WTC11 (cell line): ENCODE measurements around the gene MACROD2. TPM values are rescaled to one million over a fixed set of nuclear protein-coding genes. Genes with fewer than 3 reads are reported as not detected.

ENCODE experiments used
- ATAC-seq: fragments of 200-7000 bp; cut with Tn5 transposase; 2 replicates; pipeline ENCODE4 v1.10.0; 2021; ENCODE audit warnings: mild to moderate bottlenecking, moderate library complexity
- CTCF ChIA-PET: fragments of 300-600 bp; sonication (Branson Sonifier 250); formaldehyde crosslinking; loops from one replicate; lab custom pipeline; 2021; ENCODE audit warnings: antibody characterized with exemption; lab: Charles Lee
- POLR2A ChIA-PET: fragments of 350-600 bp; sonication (Branson Sonifier 250); formaldehyde crosslinking; loops from one replicate; lab custom pipeline; 2021; ENCODE audit warnings: antibody characterized with exemption; lab: Charles Lee
- DNase-seq: peaks from one replicate; pipeline ENCODE4 v3.0.0; 2021; ENCODE audit warnings: low spot score
- H3K27ac Mint-ChIP-seq: 2 replicates; pipeline ENCODE4 v1.8.0; 2021; ENCODE audit warnings: mixed read lengths
- H3K27me3 Mint-ChIP-seq: 2 replicates; pipeline ENCODE4 v1.8.0; 2021; ENCODE audit warnings: low read depth, mild to moderate bottlenecking, moderate library complexity, mixed read lengths
- H3K36me3 Mint-ChIP-seq: 2 replicates; pipeline ENCODE4 v1.8.0; 2021; ENCODE audit warnings: mixed read lengths
- H3K4me1 Mint-ChIP-seq: 2 replicates; pipeline ENCODE4 v1.8.0; 2022; ENCODE audit warnings: mixed read lengths
- H3K4me3 Mint-ChIP-seq: 2 replicates; pipeline ENCODE4 v1.8.0; 2021; ENCODE audit warnings: mild to moderate bottlenecking, moderate library complexity, mixed read lengths
- H3K9me3 Mint-ChIP-seq: 2 replicates; pipeline ENCODE4 v1.8.0; 2021; ENCODE audit warnings: mixed read lengths
- E2F5 ChIP-seq: sonication (generic); formaldehyde crosslinking; IDR thresholded peaks from 2 replicates; pipeline ENCODE4 v1.8.1; 2022; ENCODE audit warnings: mild to moderate bottlenecking, moderate library complexity, missing genetic modification reagents
- ELF4 ChIP-seq: sonication (generic); formaldehyde crosslinking; IDR thresholded peaks from 2 replicates; pipeline ENCODE4 v1.8.1; 2022; ENCODE audit warnings: low read depth, mild to moderate bottlenecking, moderate library complexity, missing genetic modification reagents
- EMX1 ChIP-seq: fragments of 250-450 bp; sonication (Bioruptor Pico); IDR thresholded peaks from 2 replicates; pipeline ENCODE4 v1.8.0; 2021; ENCODE audit warnings: mild to moderate bottlenecking
- FOXP1 ChIP-seq: sonication (generic); formaldehyde crosslinking; IDR thresholded peaks from 2 replicates; pipeline ENCODE4 v1.8.0; 2022; ENCODE audit warnings: missing genetic modification reagents, mild to moderate bottlenecking, moderate library complexity, borderline replicate concordance
- GABPB1 ChIP-seq: sonication (generic); formaldehyde crosslinking; IDR thresholded peaks from 2 replicates; pipeline ENCODE4 v1.8.1; 2023; ENCODE audit warnings: mild to moderate bottlenecking, missing genetic modification reagents
- GTF2I ChIP-seq: fragments of 250-450 bp; sonication (Bioruptor Pico); conservative IDR thresholded peaks from 2 replicates; pipeline ENCODE4 v1.4.0; 2021; ENCODE audit warnings: mild to moderate bottlenecking
- IRF1 ChIP-seq: sonication (generic); formaldehyde crosslinking; IDR thresholded peaks from 2 replicates; pipeline ENCODE4 v1.8.0; 2023; ENCODE audit warnings: missing genetic modification reagents
- JAZF1 ChIP-seq: fragments of 250-450 bp; sonication (Bioruptor Pico); IDR thresholded peaks from 2 replicates; pipeline ENCODE4 v1.9.0; 2021; ENCODE audit warnings: moderate library complexity, mild to moderate bottlenecking, inconsistent platforms
- RORB ChIP-seq: fragments of 250-450 bp; sonication (Bioruptor Pico); IDR thresholded peaks from 2 replicates; pipeline ENCODE4 v1.9.0; 2021; ENCODE audit warnings: mild to moderate bottlenecking
- SMAD4 ChIP-seq: sonication (generic); formaldehyde crosslinking; IDR thresholded peaks from 2 replicates; pipeline ENCODE4 v1.8.0; 2022; ENCODE audit warnings: mild to moderate bottlenecking, missing genetic modification reagents
- TCF7 ChIP-seq: sonication (generic); formaldehyde crosslinking; IDR thresholded peaks from 2 replicates; pipeline ENCODE4 v1.8.0; 2022; ENCODE audit warnings: mild to moderate bottlenecking, low read depth, missing genetic modification reagents, moderate library complexity
- ZNF263 ChIP-seq: sonication (generic); formaldehyde crosslinking; IDR thresholded peaks from 2 replicates; pipeline ENCODE4 v1.8.1; 2022; ENCODE audit warnings: low read depth, mild to moderate bottlenecking, moderate library complexity, missing genetic modification reagents
- ZSCAN18 ChIP-seq: fragments of 250-450 bp; sonication (Bioruptor Pico); IDR thresholded peaks from 2 replicates; pipeline ENCODE4 v2.1.2; 2022; ENCODE audit warnings: mild to moderate bottlenecking, moderate library complexity
- total RNA-seq: library from RNA; stranded (reverse); gene quantifications from 3 replicates; pipeline ENCODE4 v1.2.3, GENCODE V29; 2021
- TF ChIP-seq, protein P1 (sequence below): sonication (generic); formaldehyde crosslinking; IDR thresholded peaks from 2 replicates; pipeline ENCODE4 v1.8.0; 2023; ENCODE audit warnings: mild to moderate bottlenecking, missing genetic modification reagents
- TF ChIP-seq, protein P2 (sequence below): sonication (generic); formaldehyde crosslinking; IDR thresholded peaks from 2 replicates; pipeline ENCODE4 v1.8.0; 2022; ENCODE audit warnings: missing genetic modification reagents

The MACROD2 gene
- total RNA-seq, 1 experiment from 2014 or later, result 4.1 TPM

DNA sequence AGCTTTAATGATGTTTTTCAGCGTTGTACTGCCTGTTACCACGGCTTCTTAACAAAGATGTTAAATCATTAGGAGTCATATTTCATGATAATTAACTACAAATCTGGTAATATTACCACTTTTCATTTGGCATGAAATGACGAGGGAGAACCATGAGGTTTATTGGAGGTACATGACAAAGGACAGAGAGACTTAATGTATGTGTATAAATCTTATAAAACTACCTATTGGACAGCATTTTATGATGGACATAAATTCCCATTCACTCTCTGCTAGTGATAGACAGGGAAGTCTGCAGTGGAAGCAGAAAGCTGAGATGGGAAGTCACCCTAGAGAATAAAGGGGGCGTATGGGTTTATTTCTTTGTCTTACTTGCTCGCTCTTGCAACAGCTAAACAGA, 1292.0 kb downstream of the MACROD2 start:
- peaks cover 10% of the 10 kb centered on the region for H3K9me3 Mint-ChIP-seq
- POLR2A ChIA-PET, result no interaction called here
- no peak for DNase-seq
- TF ChIP-seq ZNF263 (no peak), TCF7 (CRISPR knock-in tag) (no peak), ELF4 (CRISPR knock-in tag) (no peak)
- TF ChIP-seq, all 79 proteins: peak for 0
- Mint-ChIP-seq H3K4me3 (no peak overlapping the region), H3K27ac (no peak overlapping the region), H3K36me3 (peaks cover 3% of the 10 kb centered on the region), H3K4me1 (peaks cover 19% of the 10 kb centered on the region), H3K27me3 (no peaks in the 10 kb centered on the region)
- no peak for ATAC-seq
- CTCF ChIA-PET, result no interaction called here

DNA sequence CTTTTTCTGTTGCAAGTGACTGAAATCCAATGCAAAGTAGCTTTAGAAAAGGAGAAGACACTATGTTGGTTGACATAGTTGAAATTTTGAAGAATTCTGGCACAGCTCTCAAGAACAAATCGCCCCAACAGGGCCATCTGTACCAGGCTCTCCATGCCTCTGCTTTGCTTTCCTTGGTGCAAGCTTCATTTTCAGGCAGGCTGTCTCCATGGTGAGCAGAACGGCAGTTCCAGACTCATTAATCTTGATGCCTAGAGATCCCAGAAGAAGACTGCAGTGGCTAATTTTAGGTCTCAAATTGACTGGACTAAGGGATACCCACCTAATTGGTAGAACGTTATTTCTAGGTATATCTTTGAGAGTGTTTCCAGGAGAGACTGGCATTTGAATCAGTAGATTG, 1292.8 kb downstream of the MACROD2 start:
- ATAC-seq (no peak), DNase-seq (no peak)
- Mint-ChIP-seq H3K4me1 (peaks cover 16% of the 10 kb centered on the region), H3K36me3 (no peaks in the 10 kb centered on the region), H3K27me3 (no peaks in the 10 kb centered on the region), H3K27ac (no peak overlapping the region), H3K9me3 (peaks cover 3% of the 10 kb centered on the region), H3K4me3 (no peak overlapping the region)
- CTCF ChIA-PET, result no interaction called here
- TF ChIP-seq ZSCAN18 (CRISPR knock-in tag), result no peak
- no peak for TF ChIP-seq JAZF1 (CRISPR knock-in tag)
- TF ChIP-seq, protein P1, sequence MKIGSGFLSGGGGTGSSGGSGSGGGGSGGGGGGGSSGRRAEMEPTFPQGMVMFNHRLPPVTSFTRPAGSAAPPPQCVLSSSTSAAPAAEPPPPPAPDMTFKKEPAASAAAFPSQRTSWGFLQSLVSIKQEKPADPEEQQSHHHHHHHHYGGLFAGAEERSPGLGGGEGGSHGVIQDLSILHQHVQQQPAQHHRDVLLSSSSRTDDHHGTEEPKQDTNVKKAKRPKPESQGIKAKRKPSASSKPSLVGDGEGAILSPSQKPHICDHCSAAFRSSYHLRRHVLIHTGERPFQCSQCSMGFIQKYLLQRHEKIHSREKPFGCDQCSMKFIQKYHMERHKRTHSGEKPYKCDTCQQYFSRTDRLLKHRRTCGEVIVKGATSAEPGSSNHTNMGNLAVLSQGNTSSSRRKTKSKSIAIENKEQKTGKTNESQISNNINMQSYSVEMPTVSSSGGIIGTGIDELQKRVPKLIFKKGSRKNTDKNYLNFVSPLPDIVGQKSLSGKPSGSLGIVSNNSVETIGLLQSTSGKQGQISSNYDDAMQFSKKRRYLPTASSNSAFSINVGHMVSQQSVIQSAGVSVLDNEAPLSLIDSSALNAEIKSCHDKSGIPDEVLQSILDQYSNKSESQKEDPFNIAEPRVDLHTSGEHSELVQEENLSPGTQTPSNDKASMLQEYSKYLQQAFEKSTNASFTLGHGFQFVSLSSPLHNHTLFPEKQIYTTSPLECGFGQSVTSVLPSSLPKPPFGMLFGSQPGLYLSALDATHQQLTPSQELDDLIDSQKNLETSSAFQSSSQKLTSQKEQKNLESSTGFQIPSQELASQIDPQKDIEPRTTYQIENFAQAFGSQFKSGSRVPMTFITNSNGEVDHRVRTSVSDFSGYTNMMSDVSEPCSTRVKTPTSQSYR (CRISPR knock-in tag), result no peak
- no peak for TF ChIP-seq SMAD4 (CRISPR knock-in tag)
- no peak for TF ChIP-seq FOXP1 (CRISPR knock-in tag)
- no peak for TF ChIP-seq GABPB1 (CRISPR knock-in tag)
- no peak for TF ChIP-seq GTF2I (CRISPR knock-in tag)
- no peak for TF ChIP-seq IRF1 (CRISPR knock-in tag)
- TF ChIP-seq, protein P2, sequence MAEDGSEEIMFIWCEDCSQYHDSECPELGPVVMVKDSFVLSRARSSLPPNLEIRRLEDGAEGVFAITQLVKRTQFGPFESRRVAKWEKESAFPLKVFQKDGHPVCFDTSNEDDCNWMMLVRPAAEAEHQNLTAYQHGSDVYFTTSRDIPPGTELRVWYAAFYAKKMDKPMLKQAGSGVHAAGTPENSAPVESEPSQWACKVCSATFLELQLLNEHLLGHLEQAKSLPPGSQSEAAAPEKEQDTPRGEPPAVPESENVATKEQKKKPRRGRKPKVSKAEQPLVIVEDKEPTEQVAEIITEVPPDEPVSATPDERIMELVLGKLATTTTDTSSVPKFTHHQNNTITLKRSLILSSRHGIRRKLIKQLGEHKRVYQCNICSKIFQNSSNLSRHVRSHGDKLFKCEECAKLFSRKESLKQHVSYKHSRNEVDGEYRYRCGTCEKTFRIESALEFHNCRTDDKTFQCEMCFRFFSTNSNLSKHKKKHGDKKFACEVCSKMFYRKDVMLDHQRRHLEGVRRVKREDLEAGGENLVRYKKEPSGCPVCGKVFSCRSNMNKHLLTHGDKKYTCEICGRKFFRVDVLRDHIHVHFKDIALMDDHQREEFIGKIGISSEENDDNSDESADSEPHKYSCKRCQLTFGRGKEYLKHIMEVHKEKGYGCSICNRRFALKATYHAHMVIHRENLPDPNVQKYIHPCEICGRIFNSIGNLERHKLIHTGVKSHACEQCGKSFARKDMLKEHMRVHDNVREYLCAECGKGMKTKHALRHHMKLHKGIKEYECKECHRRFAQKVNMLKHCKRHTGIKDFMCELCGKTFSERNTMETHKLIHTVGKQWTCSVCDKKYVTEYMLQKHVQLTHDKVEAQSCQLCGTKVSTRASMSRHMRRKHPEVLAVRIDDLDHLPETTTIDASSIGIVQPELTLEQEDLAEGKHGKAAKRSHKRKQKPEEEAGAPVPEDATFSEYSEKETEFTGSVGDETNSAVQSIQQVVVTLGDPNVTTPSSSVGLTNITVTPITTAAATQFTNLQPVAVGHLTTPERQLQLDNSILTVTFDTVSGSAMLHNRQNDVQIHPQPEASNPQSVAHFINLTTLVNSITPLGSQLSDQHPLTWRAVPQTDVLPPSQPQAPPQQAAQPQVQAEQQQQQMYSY (CRISPR knock-in tag), result no peak
- TF ChIP-seq E2F5 (CRISPR knock-in tag), result no peak
- no peak for TF ChIP-seq RORB (CRISPR knock-in tag)
- TF ChIP-seq EMX1 (CRISPR knock-in tag), result no peak
- POLR2A ChIA-PET, result no interaction called here
